Brain microvascular endothelial cell (primary cell): ENCODE measurements around the gene BOC.

Experiments used
- DNase-seq: peaks from one replicate; pipeline ENCODE4 v3.0.0-alpha.2; 2020
- H3K27ac ChIP-seq: fragments of 250-450 bp; sonication (Bioruptor Pico); 2 replicates; pipeline ENCODE4 v1.5.1; 2020; ENCODE audit warnings: mild to moderate bottlenecking, moderate library complexity
- H3K27me3 ChIP-seq: fragments of 250-450 bp; sonication (Bioruptor Pico); replicated peaks from 2 replicates; pipeline ENCODE4 v1.5.1; 2020; ENCODE audit warnings: mild to moderate bottlenecking
- H3K36me3 ChIP-seq: fragments of 250-450 bp; sonication (Bioruptor Pico); replicated peaks from 2 replicates; pipeline ENCODE4 v1.5.1; 2020; ENCODE audit warnings: mild to moderate bottlenecking
- H3K4me3 ChIP-seq: 2 replicates; pipeline ENCODE4 v1.5.1; 2011; ENCODE audit warnings: low read depth, mild to moderate bottlenecking, control low read depth, low read length, moderate library complexity
- in situ Hi-C: cut with HindIII; loops from 2 replicates; pipeline ENCODE4 v1.10.0; 2017; ENCODE audit warnings: low sequenced_read_pairs, low pct_ligation_motif_present
- TF ChIP-seq, protein P1 (sequence below): IDR thresholded peaks from 2 replicates; pipeline ENCODE4 v1.5.1; 2011; ENCODE audit warnings: low read depth, mild to moderate bottlenecking, moderate library complexity, low read length, control low read depth, inconsistent platforms; ENCODE audit errors: missing control alignments

Gene BOC

DNA sequence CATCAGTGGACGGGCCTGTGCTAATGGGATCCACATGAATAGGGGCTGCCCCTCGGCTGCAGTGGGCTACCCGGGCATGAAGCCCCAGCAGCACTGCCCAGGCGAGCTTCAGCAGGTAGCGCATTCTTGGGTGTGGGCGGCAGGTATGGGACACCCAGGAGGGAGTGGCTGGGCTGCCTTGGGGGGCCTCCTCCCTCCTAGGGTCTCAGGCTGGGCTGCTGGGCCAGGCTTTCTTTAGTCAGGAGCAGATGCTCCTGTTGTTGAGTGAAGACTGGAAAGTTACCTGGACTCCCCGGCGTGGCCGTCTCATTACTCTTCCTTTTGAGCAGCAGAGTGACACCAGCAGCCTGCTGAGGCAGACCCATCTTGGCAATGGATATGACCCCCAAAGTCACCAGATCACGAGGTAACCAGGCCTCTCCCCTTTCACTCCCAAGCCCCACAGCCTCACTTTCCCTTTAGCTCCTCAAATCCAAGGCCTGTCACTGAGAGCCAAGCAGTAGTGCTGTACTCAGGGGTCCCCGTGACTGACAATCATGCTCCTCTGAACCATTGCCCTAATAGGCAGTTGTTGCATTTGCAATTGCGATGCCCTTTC lies 73.2 kb downstream of the BOC start:
- in situ Hi-C loops = no loop called here
- no peaks in the 10 kb centered on the region for H3K36me3 ChIP-seq
- H3K27ac ChIP-seq = no peak overlapping the region

DNA sequence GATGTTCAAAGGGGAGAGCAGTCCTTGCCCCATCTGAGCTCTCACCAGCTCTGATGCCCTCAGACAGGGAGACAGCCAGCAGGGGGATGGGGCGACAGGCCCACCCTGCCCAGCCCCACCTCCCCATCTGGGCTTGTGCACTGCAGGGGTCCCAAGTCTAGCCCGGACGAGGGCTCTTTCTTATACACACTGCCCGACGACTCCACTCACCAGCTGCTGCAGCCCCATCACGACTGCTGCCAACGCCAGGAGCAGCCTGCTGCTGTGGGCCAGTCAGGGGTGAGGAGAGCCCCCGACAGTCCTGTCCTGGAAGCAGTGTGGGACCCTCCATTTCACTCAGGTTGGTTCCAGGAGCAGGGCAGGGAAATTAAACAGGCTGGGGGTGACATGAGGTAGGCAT lies 73.9 kb downstream of the BOC start:
- TF ChIP-seq, protein P1, sequence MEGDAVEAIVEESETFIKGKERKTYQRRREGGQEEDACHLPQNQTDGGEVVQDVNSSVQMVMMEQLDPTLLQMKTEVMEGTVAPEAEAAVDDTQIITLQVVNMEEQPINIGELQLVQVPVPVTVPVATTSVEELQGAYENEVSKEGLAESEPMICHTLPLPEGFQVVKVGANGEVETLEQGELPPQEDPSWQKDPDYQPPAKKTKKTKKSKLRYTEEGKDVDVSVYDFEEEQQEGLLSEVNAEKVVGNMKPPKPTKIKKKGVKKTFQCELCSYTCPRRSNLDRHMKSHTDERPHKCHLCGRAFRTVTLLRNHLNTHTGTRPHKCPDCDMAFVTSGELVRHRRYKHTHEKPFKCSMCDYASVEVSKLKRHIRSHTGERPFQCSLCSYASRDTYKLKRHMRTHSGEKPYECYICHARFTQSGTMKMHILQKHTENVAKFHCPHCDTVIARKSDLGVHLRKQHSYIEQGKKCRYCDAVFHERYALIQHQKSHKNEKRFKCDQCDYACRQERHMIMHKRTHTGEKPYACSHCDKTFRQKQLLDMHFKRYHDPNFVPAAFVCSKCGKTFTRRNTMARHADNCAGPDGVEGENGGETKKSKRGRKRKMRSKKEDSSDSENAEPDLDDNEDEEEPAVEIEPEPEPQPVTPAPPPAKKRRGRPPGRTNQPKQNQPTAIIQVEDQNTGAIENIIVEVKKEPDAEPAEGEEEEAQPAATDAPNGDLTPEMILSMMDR = no peak
- H3K36me3 ChIP-seq = no peaks in the 10 kb centered on the region

More for the DNA sequence above, 73.2 kb downstream of the BOC start:
- no peak for DNase-seq
- no peaks in the 10 kb centered on the region for H3K27me3 ChIP-seq
- TF ChIP-seq, protein P1 = no peak
- H3K4me3 ChIP-seq = no peak overlapping the region

DNA sequence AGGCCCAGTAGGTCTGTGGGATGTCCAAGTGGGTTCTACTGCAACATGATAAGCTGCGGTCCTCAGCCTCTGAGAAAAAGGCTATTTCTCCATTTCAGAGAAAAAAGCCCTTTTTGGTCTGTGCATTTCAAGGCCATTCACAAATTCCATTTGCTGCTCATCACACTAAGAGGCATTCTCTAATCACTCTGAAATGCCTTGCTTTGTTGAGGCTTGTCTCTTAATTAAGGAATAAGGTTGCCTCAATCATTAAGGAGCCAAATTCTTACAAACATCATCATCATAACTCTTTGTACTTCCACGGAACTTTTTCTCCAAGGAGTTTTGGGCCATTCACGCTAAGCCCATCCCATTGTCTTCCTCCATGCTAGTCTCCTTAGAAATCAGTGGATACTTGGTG lies 74.4 kb downstream of the BOC start:
- in situ Hi-C loops = no loop called here
- TF ChIP-seq, protein P1 = no peak
- Histone ChIP-seq H3K27ac (no peak overlapping the region), H3K27me3 (no peaks in the 10 kb centered on the region), H3K4me3 (no peak overlapping the region), H3K36me3 (no peaks in the 10 kb centered on the region)
- DNase-seq = no peak

More for the DNA sequence above, 73.9 kb downstream of the BOC start:
- in situ Hi-C loops = no loop called here
- no peak overlapping the region for H3K27ac ChIP-seq
- no peak overlapping the region for H3K4me3 ChIP-seq
- DNase-seq = no peak
- H3K27me3 ChIP-seq = no peaks in the 10 kb centered on the region

DNA sequence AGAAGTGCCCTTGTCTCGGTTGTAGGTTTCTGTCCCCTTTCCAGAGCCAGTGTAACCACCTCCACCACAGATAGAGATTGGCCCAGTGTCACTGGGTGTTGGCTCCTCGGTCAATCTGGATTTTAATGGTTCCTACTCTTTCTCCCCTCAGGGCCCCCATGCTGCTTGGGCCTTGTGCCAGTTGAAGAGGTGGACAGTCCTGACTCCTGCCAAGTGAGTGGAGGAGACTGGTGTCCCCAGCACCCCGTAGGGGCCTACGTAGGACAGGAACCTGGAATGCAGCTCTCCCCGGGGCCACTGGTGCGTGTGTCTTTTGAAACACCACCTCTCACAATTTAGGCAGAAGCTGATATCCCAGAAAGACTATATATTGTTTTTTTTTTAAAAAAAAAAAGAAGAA lies 75.2 kb downstream of the BOC start:
- TF ChIP-seq, protein P1 = no peak
- in situ Hi-C loops = no loop called here
- Histone ChIP-seq H3K36me3 (no peaks in the 10 kb centered on the region), H3K27me3 (no peaks in the 10 kb centered on the region), H3K27ac (no peak overlapping the region), H3K4me3 (no peak overlapping the region)
- DNase-seq = no peak

DNA sequence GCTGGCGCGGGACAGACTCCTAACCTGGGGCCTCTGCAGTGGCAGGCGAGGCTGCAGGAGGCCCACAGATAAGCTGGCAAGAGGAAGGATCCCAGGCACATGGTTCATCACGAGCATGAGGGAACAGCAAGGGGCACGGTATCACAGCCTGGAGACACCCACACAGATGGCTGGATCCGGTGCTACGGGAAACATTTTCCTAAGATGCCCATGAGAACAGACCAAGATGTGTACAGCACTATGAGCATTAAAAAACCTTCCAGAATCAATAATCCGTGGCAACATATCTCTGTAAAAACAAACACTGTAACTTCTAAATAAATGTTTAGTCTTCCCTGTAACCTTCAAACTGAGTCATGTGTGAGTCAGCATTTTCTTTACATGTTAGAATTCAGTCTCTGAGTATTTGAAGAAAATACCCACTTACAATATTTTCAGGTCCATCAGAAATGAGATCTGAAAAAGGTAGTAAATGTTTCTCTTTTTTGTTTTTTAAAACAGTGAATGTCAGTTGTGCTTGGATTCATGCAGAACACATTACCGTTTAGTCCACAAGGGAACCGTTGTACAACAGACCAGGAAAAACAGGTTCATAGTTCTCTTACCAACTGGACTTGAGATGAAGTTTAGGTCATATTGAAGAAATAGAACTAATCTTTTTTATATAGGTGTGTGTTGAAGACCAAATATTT lies 75.9 kb downstream of the BOC start:
- in situ Hi-C loops = no loop called here
- DNase-seq = peak; percentile 50

More for the DNA sequence above, 75.9 kb downstream of the BOC start:
- H3K4me3 ChIP-seq = no peak overlapping the region
- no peaks in the 10 kb centered on the region for H3K36me3 ChIP-seq
- TF ChIP-seq, protein P1 = no peak
- peak overlapping the region; percentile 56 for H3K27ac ChIP-seq
- no peaks in the 10 kb centered on the region for H3K27me3 ChIP-seq
